ENCODE measurements around the gene SETDB2. TPM values are rescaled to one million over a fixed set of nuclear protein-coding genes. Genes with fewer than 3 reads are reported as not detected.
A peak's percentile ranks its signal among the peaks of the same experiment; 100 is the strongest.

Gene SETDB2
- total and polyA plus RNA-seq, 2 donors (not counting 3 experiments of a cell fraction or from before 2014, with no cell fraction given) = 1.5 to 5.6 TPM

GRCh38 chr13:49421391-49421790 is 22.7 kb upstream of the SETDB2 start:
- intact Hi-C loops (cut with micrococcal nuclease) = loop anchor here (1.0 kb wide), 1 partner anchor 186 kb away; no protein-coding TSS in a partner anchor
- FAIRE-seq (no peak), DNase-seq (ENCODE audit: low read depth, low spot score) (peak; percentile 3)
- no peaks in the 10 kb centered on the region for H3K27me3 ChIP-seq (ENCODE audit: control insufficient read depth in 2 of 2, insufficient read depth in 2 of 2, low read length in 2 of 2)
- POLR2A ChIA-PET = no interaction called here
- H4K20me1 ChIP-seq (replicated peaks; ENCODE audit: control insufficient read depth, extremely low read depth, insufficient read depth, low read length) = no peaks in the 10 kb centered on the region
- no peaks in the 10 kb centered on the region for H3K79me2 ChIP-seq (ENCODE audit: control insufficient read depth, insufficient read depth, low read length)
- H2AFZ ChIP-seq (ENCODE audit: low read depth, low read length) = no peak overlapping the region
- no peaks in the 10 kb centered on the region for H3K9me3 ChIP-seq (replicated peaks; ENCODE audit: control insufficient read depth, insufficient read depth, low read length)
- no TSS peak for BruUV-seq (replicated peaks)
- no peak overlapping the region for H3K4me2 ChIP-seq (ENCODE audit: insufficient read depth, low read length)
- no peak overlapping the region for H3K4me3 ChIP-seq (replicated peaks in 1 of 3; ENCODE audit: insufficient read depth in 1 of 3, low read depth in 1 of 3, low read length in 3 of 3)
- no peaks in the 10 kb centered on the region for H3K4me1 ChIP-seq (ENCODE audit: control insufficient read depth, extremely low read depth, insufficient read depth, low read length)
- CTCF ChIA-PET = interaction anchor here (0.6 to 1.4 kb wide), 2 partner anchors 45 to 186 kb away, joined by 3 to 5 read pairs; no protein-coding TSS in a partner anchor
- no peaks in the 10 kb centered on the region for H3K9me1 ChIP-seq (replicated peaks; ENCODE audit: control insufficient read depth, extremely low read depth, insufficient read depth, low read length)
- dilution Hi-C loops (cut with MboI; ENCODE audit: extremely low pct_ligation_motif_present, low sequenced_read_pairs) = no loop called here
- no peak overlapping the region for H3K9ac ChIP-seq (replicated peaks; ENCODE audit: extremely low read depth, insufficient read depth, low read length)
- no peaks in the 10 kb centered on the region for H3K36me3 ChIP-seq (ENCODE audit: control insufficient read depth in 2 of 2, extremely low read depth in 1 of 2, insufficient read depth in 2 of 2, low read length in 2 of 2)
- H3K27ac ChIP-seq (ENCODE audit: insufficient read depth, low read depth, low read length) = no peak overlapping the region
- TF ChIP-seq JUN (IDR thresholded peaks at IDR 0.05; ENCODE audit: borderline replicate concordance, insufficient read depth, insufficient read length, low read depth) (no peak), CTCF (IDR thresholded peaks at IDR 0.05; ENCODE audit: extremely low read depth in 1 of 2, insufficient read depth in 1 of 2, low read depth in 1 of 2, low read length in 2 of 2) (peak; percentile 11 to 19)

GRCh38 chr13:49424011-49424560 is 20.0 kb upstream of the SETDB2 start:
- H3K27me3 ChIP-seq (ENCODE audit: control insufficient read depth in 2 of 2, insufficient read depth in 2 of 2, low read length in 2 of 2) = no peaks in the 10 kb centered on the region
- no peaks in the 10 kb centered on the region for H3K36me3 ChIP-seq (ENCODE audit: control insufficient read depth in 2 of 2, extremely low read depth in 1 of 2, insufficient read depth in 2 of 2, low read length in 2 of 2)
- H3K4me1 ChIP-seq (ENCODE audit: control insufficient read depth, extremely low read depth, insufficient read depth, low read length) = no peaks in the 10 kb centered on the region
- H3K9me1 ChIP-seq (replicated peaks; ENCODE audit: control insufficient read depth, extremely low read depth, insufficient read depth, low read length) = no peaks in the 10 kb centered on the region
- H4K20me1 ChIP-seq (replicated peaks; ENCODE audit: control insufficient read depth, extremely low read depth, insufficient read depth, low read length) = no peaks in the 10 kb centered on the region
- intact Hi-C loops (cut with micrococcal nuclease) = no loop called here
- H2AFZ ChIP-seq (ENCODE audit: low read depth, low read length) = no peak overlapping the region
- ChIA-PET CTCF (interaction anchor here (0.6 kb wide), 1 partner anchor 16 kb away, joined by 3 read pairs; no protein-coding TSS in a partner anchor), POLR2A (no interaction called here)
- FAIRE-seq = peak; percentile 31
- no peaks in the 10 kb centered on the region for H3K79me2 ChIP-seq (ENCODE audit: control insufficient read depth, insufficient read depth, low read length)
- H3K9ac ChIP-seq (replicated peaks; ENCODE audit: extremely low read depth, insufficient read depth, low read length) = no peak overlapping the region
- dilution Hi-C loops (cut with MboI; ENCODE audit: extremely low pct_ligation_motif_present, low sequenced_read_pairs) = no loop called here
- TF ChIP-seq POLR2A (IDR thresholded peaks at IDR 0.05; ENCODE audit: low read depth, low read length) (no peak), MAX (IDR thresholded peaks at IDR 0.05; ENCODE audit: insufficient read depth, insufficient read length) (no peak), JUN (IDR thresholded peaks at IDR 0.05; ENCODE audit: borderline replicate concordance, insufficient read depth, insufficient read length, low read depth) (no peak), CTCF (IDR thresholded peaks at IDR 0.05; ENCODE audit: extremely low read depth in 1 of 2, insufficient read depth in 1 of 2, low read depth in 1 of 2, low read length in 2 of 2) (no peak), GATA2 (IDR thresholded peaks at IDR 0.05; ENCODE audit: insufficient read depth, insufficient read length, low read depth, low read length) (no peak)
- no peak overlapping the region for H3K4me2 ChIP-seq (ENCODE audit: insufficient read depth, low read length)
- no peak for DNase-seq (ENCODE audit: low read depth, low spot score)
- no peak overlapping the region for H3K4me3 ChIP-seq (replicated peaks in 1 of 3; ENCODE audit: insufficient read depth in 1 of 3, low read depth in 1 of 3, low read length in 3 of 3)
- no peaks in the 10 kb centered on the region for H3K9me3 ChIP-seq (replicated peaks; ENCODE audit: control insufficient read depth, insufficient read depth, low read length)
- no peak overlapping the region for H3K27ac ChIP-seq (ENCODE audit: insufficient read depth, low read depth, low read length)
- BruUV-seq (replicated peaks) = no TSS peak
